Dermis microvascular lymphatic vessel endothelial cell (primary cell): ENCODE measurements around the gene CFAP74. TPM values are rescaled to one million over a fixed set of nuclear protein-coding genes. Genes with fewer than 3 reads are reported as not detected.
"Not testable (repeated sequence)": the region's sequence is repeated elsewhere in the genome, so short reads cannot be mapped to it uniquely, and the experiment has no call there.

Experiments used
- DNase-seq, 2 donors: peaks; one replicate each; pipeline versions ENCODE4 v3.0.0 to v3.0.0-alpha.2; 2010; ENCODE audit warnings: low read depth in 2 of 2
- total RNA-seq: library from RNA; depleted of rRNA; stranded (reverse); fragments of >200 nt; gene quantifications from 2 replicates; pipeline ENCODE4 v1.2.1, GENCODE V29; 2014

CFAP74 gene
- total RNA-seq, 1 donor from 2014 or later: not detected

DNA sequence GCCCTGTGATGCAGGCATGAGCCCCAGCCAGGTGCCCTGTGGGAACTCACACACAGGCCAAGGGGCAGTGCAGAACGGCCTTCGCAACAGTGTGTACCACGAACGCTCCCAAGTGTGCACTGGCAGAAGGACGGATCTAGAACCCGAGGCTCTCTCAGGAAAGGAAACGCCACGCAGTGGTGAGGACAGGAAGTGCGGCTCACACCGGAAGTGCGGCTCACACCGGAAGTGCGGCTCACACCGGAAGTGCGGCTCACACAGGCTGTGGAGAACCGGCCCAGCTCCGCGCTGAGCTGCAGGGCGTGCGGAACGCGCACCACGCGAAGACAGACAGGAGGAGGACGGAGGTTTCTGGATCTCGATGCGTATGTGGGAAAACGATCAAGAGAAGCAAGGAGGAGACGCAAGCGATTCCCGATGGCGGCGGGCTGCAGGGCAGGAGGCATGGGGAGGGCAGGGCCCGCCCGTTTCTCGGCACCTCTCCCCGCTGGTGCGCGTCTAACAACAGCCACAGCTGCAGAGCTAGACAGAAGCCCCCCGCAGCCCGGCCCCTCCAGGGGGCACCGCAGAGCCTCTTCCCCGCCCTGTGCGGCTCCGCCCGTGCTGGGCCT, 48.6 kb downstream of the CFAP74 start:
- no peak for DNase-seq

DNA sequence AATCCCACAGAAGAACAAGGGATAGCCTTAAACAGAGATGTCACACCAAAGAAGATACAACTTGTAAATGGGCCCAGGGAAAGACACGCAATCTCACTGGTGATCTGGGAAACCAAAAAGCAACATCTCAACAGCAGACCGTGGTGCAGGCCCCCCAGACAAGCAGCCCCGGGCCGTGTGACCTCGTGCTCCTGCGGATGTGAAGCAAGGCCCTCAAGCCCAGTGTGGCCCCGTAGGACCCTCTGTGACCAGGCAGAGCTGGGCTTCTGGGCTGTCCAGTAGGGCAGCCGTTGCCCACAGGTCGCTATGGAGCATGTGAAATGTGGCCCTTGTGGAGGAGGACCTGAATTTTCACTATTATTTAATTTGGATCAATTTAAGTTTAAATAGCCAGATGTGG, 49.6 kb downstream of the CFAP74 start:
- DNase-seq: no peak

DNA sequence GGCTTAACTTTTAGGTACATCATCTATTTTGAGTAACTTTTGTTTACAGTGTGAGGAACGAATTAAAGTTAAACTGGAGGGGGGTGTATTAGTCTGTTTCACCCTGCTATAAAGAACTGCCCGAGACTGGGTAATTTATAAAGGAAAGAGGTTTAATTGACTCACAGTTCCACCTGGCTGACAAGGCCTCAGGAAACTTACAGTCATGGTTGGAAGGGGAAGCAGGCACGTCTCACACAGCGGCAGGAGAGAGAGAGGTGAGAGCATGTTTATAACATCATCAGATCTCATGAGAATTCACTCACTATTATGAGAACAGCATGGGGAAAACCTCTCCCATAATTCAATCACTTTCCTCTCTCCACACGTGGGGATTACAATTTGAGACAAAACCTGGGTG, 52.6 kb downstream of the CFAP74 start:
- no peak for DNase-seq

DNA sequence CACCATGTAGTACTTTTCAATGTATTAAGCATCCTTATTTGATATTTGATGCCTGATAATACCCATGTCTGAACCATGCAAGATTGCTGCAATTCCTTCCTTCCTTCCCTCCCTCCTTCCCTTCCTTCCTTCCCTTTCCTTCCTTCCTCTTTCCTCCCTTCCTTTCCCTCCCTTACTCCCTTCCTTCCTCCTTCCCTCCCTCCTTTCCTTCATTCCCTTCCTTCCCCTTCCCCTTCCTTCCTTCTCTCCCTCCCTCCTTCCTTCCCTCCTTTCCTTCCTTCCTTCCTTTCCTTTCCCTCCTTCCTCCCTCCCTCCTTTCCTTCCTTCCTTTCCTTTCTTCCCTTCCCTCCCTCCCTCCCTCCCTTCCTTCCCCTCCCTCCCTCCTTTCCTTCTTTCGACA, 54.8 kb downstream of the CFAP74 start:
- DNase-seq: no peak

DNA sequence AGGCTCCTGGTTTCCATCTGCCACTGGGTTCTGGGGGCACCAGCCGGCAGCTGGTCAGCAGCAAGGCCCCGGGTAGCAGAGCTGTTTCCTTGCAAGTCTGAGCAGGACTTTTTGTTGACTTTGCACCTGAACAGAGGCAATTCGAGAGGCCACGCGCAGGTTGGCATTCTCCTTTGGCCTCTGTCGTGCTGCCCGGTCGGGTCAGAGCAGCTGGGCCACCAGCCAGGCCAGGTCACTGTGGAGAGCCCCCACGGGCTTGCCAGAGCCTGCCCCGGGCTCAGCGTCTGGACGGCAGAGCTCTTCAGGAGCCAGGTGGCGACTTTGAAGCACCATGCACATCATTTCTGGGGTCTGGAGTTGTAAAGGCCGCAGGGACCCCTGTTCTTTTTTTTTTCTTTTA, 56.1 kb downstream of the CFAP74 start:
- DNase-seq: no peak

DNA sequence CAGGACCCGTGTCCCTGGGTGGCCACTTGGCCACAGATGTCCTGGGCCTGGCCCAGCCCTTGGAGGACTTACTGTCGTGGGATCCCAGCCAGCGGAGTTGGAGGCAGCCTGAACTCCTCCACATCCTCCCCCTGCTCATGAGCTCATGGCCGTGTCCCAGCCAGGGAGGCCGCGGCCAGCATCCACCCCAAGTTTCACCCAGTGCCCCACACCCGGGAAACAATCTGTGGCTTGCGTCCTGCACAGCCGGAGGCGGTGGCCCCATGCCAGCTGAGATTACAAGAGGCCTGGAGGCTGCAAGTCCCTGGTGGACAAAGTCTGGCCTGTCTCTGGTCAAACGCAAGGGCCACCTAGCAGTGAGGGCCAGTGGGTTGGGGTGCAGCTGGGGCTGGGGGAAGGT, 57.0 kb downstream of the CFAP74 start:
- no peak for DNase-seq

DNA sequence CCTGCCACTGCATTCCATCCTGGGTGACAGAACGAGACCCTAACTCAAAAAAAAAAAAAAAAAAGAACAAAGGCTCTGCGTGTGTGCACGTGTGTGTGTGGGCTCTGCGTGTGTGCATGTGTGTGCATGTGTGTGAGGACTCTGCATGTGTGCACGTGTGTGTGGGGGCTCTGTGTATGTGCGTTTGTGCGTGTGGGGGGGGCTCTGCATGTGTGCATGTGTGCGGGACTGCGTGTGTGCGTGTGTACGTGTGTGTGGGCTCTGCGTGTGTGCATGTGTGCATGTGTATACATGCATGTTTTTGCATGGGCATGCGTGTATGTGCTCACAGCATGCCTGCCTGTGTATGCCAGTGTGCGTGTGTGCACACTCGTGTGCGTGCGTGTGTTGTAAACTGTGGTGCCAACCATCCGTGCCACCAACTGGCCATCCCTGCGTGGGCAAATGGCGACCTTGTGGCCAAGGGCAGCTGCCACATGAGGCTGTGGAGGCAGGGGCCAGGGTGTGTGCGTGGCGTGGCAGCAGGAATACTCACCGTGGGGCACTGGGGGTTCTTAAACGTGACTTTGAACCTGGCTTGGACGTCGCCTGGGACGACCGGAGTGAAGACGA, 57.7 kb downstream of the CFAP74 start:
- DNase-seq: no peak

DNA sequence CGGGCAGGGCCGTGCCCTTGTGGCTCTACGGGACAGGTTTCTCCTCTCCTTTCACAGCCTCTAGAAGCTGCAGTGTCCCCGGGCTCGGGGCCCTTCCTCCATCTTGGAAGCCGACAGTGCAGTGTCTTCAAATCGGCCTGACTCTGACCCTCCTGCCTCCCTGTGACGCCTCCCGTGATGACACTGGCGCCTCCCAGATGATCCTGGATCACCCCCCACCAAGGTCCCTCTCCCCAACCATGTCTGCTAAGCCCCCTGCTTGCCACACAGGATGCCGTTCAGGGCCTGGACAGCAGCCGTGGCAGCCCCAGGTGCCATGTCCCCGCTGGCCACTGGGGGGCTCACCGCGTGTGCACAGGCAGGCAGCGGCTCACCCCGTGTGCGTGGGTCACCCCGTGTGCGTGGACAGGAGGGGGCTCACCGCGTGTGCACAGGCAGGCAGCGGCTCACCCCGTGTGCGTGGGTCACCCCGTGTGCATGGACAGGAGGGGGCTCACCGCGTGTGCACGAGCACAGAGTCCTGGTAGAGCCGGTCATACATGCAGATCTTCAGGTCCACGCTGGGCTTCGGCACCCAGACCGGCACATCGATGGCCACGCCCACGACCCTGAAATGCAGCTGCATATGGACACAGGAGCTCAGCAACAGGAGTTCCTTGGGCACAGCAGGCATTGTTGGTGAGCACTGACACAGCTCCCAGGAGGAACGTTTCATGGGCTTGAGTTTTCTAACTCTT, 59.6 kb downstream of the CFAP74 start:
- peak in 1 of 2 donors; percentile 41 for DNase-seq

DNA sequence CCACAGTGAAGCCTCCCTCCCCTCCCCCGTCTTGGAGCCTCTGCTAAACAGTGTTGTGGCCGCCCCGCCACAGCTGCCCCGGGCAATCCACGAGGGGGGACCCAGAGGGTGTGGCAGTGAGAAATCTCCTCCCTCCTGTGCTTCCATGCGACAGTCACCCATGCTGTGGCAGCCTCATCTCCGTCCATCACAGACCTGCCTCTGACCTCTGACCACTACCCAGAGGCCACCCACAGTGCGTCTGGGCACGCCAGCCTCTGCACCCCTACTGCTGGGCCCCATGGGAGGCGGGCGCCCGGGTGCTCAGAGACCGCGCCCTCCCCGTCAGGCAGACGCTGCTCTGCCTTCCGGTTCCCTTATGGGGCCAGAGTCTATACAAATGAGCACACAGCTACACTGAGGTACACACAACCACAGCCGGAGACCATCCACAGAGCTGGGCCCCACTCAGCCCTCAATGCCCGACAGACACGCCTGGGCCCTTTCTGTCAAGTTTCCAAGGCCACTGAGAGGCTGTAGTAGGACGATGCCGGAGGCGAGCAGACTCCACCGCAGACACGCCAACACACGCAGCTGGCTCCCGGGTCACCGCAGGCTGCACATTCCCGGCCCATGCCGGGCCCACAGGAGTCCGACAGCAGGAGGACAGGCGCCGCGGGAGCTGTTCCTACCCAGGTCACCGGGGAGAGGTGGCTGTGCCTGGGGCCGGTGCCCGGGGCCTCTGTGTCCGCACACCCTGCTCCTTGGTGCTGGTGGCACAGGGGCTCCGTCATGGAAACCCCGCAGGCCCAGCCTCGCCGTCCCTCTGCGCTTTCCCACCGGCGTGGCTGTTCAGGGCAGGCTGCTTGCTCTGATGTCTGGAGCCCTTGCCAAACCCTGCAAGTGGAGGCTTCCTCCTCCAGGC, 60.6 kb downstream of the CFAP74 start:
- DNase-seq: no peak

DNA sequence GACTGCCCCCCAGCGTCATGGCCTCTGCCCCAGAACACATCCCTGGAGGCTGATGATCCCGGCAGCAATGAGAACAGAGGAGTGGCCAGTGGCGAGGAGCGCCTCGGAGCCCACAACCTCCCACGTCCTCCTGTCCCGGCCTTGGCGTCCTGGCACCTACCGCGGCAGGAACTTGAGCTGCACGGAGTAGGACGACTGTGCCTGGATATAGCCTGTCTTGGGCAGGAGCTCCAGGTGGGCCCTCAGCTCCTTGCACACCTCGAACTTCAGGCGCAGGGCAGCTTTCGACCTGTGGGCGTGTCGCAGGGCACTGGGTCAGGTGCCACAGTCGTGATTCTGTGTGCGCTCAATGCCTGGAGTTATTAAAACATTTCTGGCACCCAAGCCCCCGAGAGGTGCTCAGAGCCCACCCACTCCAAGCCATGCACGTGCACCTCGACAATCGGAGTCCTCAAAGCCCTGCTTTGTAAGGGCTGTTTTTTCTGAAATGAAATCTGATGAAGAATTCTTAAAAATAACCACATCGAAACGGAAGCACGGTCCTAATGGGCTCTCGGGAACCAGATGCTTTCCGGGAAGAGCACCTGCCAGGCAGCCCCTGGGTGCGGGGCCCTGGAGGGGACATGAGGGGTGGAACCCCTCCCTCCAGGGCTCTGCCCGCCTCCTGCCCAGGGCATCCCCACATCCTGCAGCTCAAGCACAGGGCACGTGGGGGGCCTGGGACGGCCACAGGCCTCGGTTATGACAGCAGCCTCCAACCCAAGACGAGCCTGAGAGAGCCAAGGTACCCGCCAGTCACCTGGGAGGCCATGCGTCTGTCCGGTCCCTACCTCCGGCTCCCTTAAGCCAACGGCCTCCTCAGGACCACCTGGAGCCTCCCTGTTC, 61.5 kb downstream of the CFAP74 start:
- no peak for DNase-seq

DNA sequence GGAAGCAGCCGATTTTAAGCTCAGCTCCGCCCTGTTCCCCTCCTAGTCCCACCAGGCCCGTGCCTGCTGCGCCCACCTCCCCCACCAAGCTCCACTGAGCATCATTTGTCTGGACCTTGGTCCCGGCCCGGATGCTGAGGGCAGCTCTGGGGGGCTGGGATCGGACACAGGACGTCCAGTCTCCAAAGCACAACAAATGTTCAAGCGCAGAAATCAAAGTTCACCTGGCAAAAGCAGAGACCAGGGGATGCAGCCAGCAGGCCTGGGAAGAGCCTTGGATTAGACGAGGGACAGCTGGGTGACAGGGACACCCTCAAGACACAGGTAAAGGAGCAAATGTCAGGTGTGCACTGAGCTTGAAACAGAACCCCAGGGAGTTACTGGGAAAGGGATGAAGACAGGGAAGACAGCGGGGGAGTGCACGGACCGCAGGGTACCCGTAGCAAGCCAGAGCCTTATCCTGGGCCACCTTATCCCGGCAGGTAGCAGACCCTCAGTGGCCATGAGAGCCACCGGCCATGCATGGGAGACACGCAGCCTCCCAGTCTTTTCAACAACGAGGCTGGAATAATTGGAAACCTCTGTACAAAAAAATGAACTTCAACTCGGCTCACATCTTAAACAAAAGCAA, 62.3 kb downstream of the CFAP74 start:
- no peak for DNase-seq

DNA sequence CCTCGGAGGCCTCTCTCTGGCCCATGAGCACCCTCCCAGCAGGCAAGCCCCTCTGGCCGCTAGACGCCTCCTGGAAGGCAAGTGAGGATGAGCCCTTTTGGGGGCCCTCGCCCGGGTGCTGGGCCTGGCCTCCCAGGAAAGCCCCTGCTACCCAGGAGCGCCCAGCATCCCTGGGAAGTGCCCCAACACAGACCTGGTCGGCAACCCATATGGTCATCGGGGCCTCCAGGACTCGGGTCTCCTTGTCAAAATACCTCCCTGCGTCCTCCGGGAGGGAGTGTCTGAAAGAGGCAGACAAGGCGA, 63.5 kb downstream of the CFAP74 start:
- no peak for DNase-seq

DNA sequence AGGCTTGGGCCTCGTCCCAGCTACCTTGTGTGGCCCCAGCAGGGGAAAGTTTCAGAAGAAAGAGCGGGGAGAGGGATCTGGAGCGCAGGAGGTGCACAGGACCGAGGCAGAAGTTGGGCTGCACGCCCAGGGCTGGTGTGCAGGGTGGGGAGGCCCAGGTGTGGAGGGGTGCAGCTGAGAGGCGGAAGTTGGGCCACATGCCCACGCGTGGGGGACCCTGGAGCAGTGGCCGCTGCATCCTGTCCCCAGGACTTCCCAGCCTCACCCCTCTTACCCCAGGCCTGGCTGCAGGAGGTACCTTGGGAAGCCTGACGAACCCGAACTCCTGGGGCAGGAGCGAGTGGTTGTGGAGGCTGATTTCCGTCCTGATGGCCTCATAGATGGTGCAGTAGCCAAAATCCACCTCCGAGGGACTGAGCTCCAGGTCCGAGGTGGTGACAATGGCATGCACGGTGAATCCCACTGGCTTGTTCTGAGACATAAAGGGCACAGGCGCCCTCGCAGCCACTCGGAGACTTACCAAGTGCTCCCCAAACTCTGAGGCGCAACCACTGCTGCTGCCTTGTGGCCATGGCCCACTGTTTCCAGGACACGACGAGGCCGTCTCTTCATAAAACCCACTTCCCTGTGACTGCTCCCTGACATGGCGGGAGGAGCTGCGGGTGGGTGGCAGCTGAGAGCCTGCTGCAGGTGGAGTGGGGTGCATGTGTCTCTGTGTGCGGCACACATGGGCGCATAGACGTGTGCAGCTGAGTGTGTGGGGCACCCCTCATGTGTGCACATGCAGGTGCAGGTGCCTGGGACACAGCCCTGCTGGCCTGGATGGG, 64.1 kb downstream of the CFAP74 start:
- DNase-seq: no peak

DNA sequence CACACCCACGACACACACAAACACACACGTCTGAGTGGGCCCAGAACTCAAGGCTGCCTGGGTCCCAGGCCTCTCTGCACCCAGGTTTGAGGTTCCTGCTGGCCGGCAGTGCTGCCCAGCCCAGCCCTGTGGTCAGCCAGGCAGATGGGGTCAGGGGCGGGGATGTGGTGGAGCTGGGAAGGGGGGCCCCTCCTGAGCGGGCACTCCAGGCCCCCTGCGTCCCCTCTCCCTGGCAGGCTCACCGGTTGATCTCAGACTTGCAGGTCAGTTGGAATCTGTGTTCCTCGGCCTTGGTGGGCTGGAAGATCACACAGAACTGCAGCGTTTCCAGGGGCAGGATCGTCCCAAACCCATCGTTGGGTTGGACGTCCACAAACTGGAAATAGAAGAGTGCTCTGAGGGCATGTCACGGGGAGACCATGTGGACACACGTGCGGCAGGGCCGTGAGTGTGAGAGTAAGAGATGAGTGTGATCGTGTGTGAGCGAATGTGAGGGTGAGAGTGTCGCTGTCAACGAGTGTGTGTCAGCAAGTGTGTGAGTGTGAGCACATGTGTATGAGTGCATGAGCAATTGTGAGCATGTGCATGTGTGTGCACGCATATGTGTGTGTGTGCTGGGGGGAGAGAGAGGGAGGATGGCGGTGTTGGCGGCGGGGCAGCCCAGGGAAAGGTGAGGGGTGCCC, 64.8 kb downstream of the CFAP74 start:
- no peak for DNase-seq

DNA sequence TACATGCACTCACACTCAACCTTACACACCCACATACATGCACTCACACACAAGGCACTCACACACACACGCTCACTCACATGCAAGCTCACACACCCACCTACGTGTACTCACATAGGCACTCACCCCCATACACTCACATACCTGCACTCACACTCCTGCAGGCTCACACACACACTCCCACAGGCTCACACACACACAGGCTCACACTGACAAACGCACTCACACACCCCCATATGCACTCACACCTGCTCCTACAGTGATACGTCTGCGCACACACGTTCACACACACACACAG, 65.4 kb downstream of the CFAP74 start:
- no peak for DNase-seq

DNA sequence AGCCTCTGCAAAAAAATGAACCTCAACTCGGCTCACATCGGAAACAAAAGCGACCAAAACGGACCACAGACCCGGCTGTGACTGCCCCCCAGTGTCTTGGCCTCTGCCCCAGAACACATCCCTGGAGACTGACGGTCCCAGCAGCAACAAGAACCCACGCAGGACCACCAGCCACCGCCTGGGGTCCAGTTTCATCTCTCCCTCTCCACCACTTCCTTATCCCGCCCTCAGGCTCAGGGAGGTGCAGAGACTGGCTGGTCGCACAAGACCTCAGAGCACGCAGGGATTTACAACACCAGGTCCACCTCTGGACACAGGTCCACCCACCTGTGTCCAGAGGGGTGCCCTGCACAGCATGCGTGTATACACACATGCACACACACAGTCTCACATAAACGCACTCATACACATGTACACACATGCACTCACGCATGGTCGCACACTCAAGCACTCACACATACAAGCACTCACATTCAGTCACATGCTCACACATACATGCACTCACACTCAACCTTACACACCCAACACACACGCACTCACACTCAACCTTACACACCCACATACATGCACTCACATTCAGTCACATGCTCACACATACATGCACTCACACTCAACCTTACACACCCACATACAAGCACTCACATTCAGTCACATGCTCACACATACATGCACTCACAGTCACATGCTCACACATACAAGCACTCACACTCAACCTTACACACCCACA, 65.9 kb downstream of the CFAP74 start:
- DNase-seq: no peak

DNA sequence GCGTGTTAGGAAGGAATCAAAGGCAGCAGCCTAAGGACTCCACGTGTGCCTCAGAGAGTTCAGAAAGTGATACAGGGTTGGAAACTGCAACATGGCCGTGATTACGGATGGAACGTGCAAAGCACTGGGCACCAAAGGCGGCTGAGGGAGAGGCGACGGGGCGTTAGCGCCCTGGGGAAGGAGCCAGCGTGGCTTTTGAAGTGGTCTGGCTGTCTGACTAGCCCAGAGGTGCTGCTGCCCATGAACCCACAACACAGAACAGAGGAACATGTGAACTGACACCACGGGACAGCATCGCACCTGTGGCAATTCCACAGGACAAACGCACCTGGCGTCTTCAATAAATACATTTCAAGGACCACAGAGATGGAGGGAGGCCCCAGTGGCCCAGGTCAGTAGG, 66.5 kb downstream of the CFAP74 start:
- no peak for DNase-seq

DNA sequence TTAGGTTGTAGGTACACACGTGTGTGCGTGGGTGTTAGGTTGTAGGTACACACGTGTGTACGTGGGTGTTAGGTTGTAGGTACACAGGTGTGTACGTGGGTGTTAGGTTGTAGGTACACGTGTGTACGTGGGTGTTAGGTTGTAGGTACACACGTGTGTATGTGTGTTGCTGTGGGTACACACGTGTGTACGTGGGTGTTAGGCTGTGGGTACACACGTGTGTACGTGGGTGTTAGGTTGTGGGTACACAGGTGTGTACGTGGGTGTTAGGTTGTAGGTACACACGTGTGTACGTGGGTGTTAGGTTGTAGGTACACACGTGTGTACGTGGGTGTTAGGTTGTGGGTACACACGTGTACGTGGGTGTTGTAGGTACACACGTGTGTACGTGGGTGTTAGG, 68.7 kb downstream of the CFAP74 start:
- not testable (repeated sequence) for DNase-seq
